GM21360 (cell line): ENCODE data around the gene FAM32A.
"Not testable (repeated sequence)": the region's sequence is repeated elsewhere in the genome, so short reads cannot be mapped to it uniquely, and the experiment has no call there.

Source experiments
- ATAC-seq: cut with Tn5 transposase; IDR thresholded peaks from one replicate; pipeline ENCODE4 v1.9.1; 2021; ENCODE audit warnings: mild to moderate bottlenecking, moderate library complexity; ENCODE audit not compliant: unreplicated experiment

The FAM32A gene

DNA sequence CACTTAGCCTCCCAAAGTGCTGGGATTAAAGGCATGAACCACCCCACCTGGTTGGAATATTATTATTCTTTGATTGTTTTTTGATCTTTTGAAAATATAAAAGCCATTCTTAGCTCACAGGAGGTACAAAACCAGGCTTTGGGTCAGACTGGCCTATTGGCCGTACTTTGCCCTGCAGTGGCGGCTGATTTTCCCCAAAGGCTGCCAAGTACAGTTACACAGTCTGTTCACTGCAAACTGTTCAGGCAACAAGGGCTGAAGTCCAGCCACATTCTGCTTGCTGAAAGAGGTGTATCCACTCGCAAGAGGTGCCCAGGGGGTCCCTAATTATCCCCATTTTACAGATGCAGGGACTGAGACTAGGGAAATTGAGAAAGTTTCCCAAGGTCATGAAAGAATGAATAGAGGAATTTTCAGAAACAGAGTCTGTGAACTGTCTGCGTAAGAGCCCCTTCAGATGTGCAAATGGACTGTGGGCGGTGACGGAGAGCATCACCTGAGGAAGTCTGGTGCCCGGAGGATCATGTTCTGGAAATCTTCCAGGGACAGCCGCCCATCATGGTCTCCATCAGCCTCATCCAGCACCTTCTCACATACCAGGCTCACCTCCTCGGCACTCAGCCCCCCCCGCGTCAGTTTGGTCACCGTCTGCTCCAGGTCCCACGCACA, 20.9 kb upstream of the FAM32A start:
- ATAC-seq = no peak

DNA sequence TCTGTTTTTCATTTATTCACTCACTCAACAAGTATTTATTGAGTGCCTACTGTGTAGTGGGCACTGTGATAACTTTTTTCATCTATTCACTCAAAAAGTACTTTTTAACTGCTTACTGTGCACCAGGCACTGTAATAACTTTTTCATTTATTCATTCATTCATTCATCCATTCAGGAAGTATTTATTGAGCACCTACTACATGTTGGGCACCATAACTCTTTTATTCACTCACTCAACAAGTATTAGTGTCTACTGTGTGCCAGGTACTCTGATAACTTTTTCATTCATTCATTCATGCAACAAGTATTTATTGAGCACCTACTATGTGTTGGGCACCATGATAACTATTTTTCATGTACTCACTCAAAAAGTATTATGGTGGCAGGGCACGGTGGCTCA, 18.8 kb upstream of the FAM32A start:
- ATAC-seq = no peak

DNA sequence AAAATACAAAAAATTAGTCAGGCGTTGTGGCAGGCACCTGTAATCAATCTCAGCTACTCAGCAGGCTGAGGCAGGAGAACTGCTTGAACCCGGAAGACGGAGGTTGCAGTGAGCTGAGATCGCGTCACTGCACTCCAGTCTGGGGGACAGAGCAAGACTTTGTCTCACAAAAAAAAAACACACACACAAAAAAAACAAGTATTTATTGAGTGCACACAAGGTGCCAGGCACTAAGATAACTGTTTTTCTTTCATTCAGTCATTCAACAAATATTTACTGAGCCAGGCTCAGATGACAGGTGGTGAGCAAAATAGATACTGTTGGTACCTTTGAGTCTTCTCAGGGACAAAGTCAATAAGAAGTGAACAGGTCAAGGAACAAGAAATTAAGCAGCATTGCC, 18.2 kb upstream of the FAM32A start:
- no peak for ATAC-seq

DNA sequence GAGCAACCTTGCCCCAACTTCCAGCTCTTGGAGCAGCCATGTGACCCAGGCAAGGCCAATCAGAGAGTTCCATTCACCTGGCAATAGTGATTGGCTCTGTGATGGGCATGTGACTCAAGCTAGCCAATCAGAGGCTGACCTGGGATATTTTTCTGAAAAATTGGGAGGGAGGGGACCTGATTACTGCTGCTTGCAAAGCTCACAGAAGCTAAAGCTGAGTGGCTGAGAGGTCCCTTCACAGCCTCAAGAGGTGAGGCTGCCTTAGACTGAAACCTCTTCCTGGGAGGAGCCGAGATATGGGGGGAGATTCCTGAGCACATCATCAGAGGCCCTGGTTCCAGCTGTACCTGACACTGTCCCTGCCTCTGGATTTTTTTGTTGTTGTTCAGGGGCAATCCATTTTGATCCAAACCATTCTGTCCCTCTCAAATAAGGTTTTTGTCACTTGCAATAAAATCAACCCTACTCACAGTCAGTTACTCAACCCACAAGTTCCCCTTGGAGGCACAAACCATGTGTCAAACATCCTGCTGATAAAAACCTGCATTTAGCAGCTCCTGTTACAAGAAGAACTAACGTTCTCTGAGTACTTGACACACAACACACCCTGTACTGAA, 16.6 kb upstream of the FAM32A start:
- ATAC-seq = no peak

DNA sequence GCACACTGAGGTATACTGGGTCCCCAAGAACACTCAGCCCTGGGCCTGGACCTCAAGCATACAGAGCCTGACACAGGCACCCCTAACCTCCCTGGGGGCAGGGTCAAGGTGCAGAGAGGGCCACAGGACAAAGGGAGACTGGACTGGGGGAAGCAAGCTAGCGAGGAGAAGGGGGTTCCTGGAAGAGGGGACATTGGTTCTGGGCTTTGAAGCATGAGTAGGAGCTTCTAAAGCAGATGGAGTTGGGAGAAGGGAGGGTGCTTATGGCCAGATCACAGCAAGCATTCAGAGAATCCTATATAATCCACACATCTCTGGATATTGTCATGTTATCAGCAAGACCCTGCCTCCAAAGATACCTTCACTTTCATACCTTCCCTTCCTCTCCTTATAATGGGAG, 15.1 kb upstream of the FAM32A start:
- ATAC-seq = no peak

DNA sequence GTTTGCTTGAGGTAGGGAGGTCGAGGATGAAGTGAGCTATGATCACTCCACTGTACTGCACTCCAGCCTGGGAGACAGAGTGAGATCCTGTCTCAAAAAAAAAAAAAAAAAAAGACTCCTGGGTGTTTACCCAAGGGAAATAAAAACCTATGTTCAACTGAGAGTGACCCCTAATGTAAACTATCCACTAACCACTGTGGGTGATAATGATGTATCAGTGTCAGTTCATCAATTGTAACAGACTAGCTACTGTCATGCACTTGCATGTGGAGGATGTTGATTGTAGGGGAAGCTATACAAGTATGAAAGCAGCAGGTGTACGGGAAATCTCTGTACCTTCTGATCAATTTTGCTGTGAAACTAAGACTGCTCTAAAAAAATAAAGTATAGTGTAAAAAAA, 9.3 kb upstream of the FAM32A start:
- no peak for ATAC-seq

DNA sequence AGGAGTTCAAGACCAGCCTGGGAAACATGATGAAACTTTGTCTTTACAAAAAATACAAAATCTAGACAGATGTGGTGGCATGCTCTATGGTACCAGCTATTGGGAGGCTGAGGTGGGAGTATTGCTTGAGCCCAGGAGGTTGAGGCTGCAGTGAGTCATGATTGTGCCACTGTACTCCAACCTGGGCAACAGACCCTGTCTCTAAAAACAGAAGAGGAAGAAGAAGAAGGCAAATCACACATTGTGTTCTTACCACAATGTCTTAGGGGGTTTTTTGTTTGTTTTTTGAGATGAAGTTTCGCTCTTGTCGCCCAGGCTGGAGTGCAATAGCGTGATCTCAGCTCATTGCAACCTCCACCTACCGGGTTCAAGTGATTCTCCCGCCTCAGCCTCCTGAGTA, 6.3 kb upstream of the FAM32A start:
- not testable (repeated sequence) for ATAC-seq

DNA sequence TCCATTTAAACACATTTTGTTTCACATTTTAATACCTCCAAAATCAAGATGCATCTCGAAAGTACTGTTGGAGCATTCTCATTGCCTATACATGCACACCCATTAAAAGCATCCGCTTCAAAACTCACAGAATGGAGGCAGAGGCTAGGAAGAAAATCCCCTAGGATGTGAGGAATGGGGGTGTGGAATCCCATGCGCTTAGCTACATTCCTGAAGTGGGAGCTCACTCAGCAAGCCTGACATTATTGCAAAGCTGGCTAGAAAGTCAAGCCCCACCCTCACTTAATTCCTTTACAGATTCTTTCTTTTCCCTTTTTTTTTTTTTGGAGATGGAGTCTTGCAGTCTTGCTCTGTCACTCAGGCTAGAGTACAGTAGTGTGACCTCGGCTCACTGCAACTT, 4.6 kb upstream of the FAM32A start:
- no peak for ATAC-seq

DNA sequence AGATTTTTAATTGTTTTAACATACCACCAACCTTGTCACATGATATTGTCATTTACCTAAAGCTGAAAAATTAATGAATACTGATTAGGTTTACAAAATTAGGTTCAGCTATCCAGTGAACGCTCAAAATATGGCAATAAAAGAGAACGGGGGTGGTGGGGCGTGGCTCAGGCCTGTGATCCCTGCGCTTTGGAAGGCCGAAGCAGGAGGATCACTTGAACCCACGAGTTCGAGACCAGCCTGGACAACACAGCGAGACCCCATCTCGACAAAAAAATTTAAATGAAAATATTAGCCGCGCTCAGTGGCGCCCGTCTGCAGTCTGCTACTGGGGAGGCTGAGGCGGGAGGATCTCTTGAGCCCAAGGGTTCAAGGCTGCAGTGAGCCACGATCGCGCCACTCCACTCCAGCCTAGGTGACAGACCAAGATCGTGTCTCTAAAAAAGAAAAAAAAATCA, 516 bp upstream of the FAM32A start:
- ATAC-seq = no peak

DNA sequence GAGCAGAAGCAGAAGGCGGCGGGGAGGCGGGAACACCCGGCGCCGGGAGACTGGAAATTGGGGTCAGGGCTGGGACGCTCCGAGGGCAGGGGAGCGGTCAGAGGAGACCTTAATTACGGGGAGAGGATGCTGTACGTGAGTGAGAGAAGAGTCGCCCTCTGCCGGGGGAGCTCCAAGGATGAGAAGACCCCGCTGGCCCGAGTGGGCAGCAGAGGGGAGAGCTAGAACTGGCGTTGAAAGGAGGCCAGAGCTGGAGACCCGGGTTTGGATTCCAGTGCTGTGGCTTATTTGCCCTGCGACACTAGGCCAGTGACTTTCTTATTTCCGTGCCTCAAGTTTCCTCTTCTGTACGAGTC, 536 bp downstream of the FAM32A start:
- ATAC-seq = peak; percentile 27

DNA sequence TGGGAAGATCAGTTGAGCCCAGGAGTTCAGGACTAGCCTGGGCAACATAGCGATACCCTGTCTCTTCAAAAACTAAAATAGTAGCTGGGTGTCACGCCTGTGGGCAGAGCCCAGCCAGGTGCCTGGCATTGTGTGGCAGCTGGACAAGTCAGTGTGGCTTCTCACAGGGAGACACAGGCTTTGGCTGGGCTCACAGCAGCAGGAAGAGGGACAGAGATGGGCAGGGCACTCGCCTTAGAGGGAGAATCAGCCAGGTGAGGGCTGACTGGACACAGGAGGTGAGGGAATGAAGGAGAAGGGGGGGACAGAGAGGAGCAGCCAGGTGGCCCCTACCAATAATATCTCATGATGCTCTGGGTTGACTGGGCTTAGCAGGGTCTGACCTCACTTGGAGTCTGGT, 3.3 kb downstream of the FAM32A start:
- no peak for ATAC-seq

DNA sequence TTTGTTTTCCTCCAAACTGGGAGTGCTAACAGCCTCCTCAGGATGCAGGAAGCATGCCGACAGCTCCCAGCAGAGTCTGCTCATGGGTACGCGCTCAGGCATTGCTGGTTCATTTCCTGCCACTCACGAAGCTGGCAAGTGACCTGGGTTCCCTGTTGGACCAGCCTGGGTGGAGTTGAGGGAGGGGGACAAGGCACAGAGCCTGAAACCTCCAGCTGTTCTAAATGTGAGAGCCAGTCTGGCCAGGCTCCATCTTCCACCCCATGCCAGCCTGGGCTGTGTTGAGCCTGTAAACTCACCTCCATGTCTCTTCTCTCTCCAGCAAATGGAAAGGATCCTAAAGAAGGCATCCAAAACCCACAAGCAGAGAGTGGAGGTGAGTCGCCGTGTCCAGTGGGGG, 5.0 kb downstream of the FAM32A start:
- no peak for ATAC-seq

DNA sequence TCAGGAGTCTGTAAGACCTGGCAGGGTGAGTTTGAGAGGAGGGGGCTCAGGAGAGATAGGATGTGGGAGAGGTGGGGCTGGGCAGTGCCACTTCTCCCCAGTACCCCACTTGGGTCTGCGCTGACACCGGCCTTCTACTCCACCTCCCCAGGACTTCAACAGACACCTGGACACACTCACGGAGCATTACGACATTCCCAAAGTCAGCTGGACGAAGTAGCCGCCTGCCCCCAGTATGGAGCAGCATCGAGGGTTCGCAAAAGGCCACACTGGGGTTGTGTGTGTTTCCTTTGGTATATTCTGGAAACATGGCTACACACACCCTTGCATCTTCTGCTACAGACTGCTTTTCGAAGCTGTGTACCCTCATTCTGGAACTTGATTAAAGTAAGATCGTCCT, 5.5 kb downstream of the FAM32A start:
- no peak for ATAC-seq

DNA sequence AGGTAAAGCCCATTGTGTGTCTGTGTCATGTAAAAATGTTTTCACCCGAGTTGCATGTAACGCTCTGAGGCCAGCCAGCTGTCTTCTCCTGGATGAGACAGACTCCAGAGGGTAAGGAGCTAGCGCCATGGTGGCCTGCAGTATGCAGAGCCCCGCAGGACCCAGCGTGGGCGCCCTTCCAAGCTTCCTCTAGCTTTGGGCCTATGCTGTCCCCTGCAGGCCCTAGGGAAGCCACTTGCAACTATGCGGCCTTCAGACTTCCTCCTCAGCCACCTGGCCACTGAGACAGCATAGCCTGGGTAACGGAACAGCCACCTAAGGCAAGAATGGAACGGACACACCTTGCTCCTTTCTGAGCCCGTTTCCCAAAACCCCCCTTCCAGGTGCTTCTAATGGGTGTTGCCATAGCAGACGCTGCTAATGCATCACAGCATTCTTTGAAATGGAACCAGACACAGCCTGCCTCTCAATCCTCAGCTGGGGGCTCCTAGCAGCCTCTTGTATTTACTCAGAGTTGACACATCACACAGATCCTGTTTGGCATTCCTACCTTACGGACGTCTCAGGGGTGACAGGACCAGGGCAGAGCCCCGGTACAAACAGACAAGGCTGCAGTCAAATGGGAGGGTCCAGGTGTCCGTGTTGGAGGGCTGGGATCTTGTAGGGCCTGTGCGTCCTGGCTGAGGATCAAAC, 6.2 kb downstream of the FAM32A start:
- ATAC-seq = no peak

DNA sequence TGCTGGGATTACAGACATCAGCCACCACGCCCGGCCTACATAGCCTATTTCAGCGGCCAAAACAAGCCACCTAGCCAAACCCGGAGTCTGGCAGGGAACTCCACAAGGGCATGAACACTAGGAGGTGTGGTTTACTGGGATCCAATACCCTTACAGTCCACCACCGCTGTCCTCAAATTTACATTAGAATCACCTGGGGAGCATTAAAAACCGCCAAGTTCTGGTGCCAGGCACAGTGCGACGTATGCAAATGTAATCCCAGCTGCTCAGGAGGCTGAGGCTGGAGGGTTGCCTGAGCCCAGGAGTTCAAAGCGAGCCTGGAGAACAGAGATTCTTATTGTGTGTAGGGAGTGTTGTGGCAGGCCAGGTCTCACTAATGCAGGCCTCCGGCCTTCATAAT, 8.3 kb downstream of the FAM32A start:
- ATAC-seq = no peak

DNA sequence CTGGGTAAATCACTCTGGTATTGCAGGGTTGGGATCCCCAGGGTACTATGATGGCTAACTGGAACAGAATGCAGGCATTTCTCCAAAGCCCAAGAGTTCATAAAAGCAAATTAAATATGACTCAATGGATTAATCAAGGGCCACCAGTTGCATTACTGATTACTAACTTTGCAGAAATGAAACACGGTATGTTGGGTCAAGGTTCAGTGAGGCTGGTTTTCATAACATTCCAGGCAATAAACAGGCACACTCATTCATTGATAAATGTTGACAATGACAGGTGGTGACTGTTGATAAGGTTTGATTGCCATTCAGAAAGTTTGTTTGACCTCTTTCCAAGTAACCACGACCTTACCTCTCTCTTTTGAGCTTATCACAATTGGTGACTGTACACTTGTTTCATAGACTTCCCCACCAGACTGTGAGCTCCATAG, 12.0 kb downstream of the FAM32A start:
- ATAC-seq = no peak

DNA sequence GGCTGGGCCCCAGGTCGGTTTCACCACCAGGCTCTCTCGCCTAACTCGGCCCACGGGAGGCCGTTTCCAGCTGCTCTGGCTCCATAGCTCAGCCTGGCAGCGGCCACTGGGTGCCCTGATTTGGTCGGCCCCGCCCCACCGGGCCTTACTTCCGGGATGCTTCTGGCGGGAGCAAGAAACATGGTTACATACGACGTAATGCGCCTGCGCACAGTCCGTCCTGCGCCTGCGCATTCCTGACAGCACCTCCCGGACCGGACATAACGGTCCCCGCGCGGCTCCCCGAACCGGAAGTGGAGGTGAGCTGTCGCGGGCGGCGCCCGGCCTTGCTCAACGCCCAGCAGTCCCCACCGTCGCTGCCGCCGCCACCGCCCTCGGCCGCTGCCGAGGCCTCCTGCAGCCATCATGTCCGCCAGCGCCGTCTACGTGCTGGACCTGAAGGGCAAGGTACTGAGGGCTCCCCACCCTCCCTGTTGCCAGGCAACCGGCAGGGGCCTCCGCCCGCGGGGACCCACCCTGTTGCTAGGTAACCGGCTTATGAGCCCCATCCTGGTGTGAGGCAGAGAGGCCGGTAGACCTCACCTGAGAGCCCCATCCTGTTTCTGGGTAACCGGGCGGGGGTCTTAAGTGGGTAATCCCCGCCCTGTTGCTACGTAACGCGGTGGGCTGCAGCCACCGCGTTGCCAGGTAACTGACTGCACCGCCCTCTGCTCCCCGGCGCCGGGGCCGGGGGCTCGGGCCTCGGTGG, 12.6 kb downstream of the FAM32A start, which contains the start of gene AP1M1:
Gene AP1M1 (plus strand): TSS at position 290 of the 748 bp plus-strand sequence. CDS start 116 bp downstream, at position 406.
- ATAC-seq = peak; percentile 69

DNA sequence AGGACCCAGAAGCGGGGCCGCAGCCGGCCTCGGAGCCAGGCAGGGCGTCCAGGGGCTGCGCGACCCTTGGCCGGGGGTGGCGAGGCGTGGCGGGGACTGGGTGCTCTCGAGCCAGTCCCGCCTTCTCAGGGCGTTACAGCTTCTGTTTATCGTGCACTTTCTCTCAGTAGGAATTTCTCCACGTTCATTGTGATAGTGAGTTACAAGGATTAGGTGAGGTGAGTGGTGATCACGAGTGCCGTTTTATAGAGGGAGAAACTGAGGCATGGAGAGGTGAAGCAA, 13.1 kb downstream of the FAM32A start:
- ATAC-seq = no peak

DNA sequence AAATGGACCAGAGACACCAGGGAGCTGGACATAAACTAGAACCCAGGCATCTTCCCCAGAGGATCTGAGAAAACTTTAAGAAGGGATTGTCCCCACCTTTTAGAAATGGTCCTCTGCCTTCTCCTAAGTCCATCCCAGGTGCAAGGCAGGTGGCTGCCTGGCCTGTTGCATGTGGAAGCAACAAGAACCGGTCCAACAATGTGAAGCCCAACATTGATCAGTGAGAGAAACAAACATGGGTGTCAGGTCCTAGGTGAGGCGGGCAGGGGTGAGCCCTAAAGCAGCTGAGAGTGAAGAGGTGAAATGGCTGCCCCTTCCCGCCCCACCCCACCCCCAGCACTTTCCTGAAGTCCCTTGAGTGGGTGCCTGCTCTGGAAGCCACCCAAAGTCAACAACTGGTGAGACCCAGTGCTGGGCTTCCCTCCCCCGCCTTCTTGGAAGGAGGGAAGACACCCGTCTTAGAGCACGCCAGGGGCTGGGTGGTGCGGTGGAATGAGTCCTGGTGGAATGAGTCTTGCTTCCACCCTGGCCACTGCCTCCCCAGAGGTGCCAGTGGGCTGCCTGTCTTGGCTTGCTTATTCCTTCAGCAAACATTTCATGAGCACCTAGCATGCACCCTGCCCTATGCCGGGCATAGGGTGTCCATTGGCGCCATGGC, 14.2 kb downstream of the FAM32A start:
- no peak for ATAC-seq

DNA sequence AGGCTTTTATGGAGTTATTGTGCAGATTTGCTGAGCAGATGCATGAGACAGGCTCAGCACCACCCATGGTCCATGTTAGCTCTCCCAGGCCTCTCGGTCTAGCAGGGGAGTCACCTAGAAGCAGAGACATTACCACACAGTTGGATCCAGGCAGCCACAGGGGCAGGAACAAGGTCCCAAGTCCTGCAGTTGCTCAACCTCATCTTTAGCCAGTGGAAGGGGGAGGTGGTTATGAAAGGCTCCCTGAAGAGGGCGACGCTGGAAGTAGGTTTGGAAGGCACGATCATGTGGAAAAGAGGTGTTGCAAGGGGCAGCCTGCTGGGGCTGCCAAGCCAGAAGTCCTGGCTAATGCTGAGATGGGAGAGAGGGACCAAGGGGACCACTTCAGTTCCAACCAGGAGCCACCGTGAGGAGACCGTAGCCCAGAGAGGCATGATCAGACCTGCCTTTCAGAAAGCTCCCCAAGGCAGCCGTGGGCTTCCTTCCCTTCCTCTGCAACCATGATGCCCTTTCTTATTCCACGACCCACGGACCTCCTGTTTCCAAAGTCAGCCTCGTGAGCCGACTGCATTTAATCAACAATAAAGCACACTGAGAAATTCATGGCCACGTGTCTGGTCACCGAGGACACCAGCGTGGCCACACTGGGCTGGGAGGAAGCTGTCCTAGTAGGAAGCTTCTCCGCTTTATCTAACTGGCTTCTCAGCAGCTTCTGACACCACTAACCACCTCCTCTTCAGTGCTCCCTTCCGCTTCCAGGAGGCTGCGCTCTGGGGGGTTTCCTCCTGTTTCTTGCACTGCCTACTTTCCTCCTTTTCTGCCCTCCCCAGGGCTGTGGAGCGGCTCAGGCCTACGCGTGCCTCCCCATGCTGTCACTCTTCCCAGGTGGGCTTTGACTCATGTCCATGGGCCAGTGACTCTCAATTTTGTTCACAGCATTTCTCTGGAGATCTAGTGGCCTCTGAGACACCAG, 15.1 kb downstream of the FAM32A start:
- ATAC-seq = no peak
